HG03439 (cell line): ENCODE data around the gene RFESD.
A peak's percentile ranks its signal among the peaks of the same experiment; 100 is the strongest.

Experiments
- ATAC-seq: cut with Tn5 transposase; IDR thresholded peaks from one replicate; pipeline ENCODE4 v1.9.1; 2021; ENCODE audit warnings: mild to moderate bottlenecking, moderate library complexity; ENCODE audit not compliant: unreplicated experiment

RFESD gene

DNA sequence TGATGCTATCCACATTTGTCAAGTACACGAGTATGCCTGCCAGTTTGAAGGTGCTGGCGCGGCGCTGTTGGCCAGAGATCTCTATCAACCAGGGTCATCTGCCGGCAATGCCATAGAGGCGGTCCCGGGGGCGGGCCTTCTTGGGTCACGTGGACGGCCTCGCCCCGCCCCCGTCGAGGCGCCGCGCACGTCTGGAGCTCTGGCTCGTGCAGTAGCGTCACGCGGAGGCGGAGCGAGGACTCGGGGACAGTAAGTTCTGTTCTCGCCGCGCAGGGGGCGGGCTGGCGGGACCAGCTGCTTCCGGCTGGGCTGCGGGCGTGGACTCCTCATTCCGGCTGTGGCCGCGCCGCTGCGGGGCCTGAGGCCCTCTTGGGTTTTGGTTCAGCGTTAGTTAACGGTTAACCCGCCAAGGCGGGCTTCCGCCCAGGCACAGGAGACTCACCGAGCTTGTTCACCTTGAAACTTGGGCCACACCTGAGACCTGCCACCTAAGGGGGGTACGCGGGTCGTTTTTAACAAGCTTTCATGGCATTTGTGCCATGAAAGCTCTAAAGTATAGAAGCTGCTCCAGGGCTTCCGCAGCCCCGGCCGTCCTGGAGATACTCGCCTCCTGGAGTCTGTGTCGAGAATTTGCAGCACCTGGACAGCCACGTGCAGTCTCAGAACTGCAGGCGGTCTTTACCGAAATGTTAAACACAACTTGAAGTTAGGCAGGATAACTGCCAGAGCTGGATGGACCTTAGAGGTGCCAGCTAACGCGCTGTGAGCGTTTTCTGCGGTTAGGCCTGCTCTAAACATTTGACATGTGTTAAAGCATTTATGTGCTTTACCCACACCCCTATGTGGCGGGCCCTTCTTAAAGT lies at the start of gene RFESD:
Gene RFESD (plus strand): TSS at position 209 of the 863 bp plus-strand sequence. CDS start 5,495 bp downstream, outside the sequence.
- ATAC-seq: peak; percentile 96

DNA sequence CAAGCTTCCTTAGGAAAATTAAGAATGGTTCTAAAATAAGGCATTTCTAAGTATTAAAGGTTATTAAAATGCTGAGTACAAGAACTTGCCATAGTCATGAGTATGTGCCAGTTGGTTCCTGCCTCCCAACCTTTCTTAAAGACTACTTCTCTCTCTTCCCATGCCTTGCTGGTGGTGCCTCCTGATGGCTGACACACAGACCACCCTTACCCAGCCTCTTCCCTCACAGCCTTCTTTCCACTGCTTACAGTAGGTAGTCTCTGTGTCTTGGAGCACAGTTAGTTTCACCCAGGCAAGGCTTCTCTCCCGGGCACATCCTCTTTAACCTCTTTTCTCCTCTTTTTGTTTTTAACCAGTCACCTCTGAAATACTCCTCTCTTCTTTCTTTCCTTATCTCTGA lies 47.3 kb upstream of the RFESD start:
- ATAC-seq: no peak

DNA sequence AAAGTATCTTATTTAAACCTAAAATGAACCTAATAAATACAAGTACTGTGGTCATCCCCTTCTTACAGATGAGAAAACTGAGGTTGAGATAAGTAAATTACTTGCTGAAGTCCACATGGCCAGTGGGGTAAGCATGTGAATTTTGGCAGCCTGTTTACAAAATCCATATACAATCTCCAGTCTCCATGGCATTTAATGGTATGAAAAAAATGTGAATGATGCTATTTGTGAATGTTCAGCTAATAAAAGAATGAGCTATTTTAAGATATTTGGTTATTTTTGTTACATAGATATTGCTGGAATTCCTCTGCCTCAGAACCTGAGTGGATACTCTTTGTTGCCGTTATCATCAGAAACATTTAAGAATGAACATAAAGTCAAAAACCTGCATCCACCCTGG lies 46.0 kb upstream of the RFESD start:
- no peak for ATAC-seq

DNA sequence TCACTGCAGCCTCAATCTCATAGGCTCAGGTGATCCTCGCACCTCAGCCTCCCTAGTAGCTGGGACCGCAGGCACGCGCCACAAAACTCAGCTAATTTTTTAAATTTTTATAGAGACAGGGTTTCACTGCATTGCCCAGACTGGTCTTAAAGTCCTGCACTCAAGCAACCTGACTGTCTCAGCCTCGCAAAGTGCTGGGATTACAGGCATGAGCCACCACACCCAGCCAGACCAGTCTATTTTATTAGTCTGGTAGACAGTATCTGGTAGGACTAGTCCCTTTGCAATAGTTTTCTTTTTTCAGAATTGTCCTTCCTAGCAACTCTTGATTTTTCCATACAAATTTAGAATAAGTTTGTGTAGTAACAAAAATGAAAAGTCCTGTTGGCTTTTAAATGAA lies 40.8 kb upstream of the RFESD start:
- ATAC-seq: no peak

DNA sequence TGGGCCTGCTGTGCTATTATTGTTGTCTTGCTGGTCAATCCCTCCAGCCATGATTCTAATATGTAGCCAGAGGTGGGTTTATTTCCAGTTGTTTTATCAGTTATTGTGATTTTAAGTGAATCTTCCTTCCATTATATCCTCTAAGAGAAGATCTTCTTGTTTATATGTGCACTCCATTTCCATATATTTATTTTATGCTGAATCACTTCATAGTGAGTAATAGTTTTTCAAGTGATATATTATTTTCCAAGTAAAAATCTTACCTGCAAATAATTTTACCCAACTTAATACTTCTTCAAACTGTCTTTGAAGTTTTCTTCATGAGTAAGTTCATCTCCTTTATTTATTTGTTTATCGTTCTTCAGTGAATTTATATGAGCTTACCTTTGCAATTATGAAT lies 40.2 kb upstream of the RFESD start:
- ATAC-seq: no peak

DNA sequence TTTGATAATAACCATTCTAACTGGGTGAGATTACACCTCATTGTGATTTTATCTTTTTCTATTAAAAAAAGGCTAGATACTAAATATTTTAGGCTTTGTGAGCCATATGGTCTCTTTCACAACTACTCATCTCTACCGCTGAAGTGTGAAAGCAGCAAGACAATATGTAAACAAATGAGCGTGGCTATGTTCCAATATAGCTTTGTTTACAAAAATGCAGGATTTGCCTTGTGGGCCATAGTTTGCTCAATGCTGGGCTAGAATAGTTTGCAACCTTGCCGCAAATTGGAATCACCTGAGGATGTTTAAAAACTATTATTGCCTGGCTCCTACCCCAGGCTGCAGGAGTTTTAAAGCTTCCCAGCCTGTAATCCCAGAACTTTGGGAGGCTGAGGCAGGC lies 36.9 kb upstream of the RFESD start:
- ATAC-seq: no peak

DNA sequence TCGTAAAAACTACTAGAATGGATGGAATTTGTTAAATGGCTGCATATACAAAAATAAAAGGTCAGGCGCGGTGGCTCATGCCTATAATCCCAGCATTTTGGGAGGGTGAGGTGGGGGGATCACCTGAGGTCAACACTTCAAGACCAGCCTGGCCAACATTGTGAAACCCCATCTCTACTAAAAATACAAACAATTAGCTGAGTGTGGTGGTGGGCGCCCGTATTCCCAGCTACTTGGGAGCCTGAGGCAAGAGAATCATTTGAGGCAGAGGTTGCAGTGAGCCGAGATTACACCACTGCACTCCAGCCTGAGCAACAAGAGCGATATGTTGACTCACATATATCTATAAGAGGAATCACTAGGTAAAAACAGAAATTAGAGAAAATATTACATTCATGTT lies 36.0 kb upstream of the RFESD start:
- ATAC-seq: no peak

DNA sequence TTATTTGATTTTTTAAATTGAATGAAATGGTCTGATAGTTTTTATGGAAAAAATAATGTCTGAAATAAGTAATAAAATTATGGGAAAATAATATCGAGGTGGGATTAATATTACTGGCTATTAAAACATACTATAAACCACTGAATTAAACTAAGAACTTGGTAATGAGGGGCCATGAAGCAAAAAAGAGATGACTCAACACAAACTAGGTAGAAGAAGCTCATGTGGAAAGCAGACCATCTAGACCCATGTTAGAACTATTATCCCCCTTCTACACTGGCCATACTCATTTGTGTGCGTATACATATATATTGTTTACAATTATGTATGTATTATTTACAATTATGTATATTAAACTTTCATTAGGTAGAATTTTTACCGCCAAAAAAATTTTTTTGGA lies 35.2 kb upstream of the RFESD start:
- no peak for ATAC-seq

DNA sequence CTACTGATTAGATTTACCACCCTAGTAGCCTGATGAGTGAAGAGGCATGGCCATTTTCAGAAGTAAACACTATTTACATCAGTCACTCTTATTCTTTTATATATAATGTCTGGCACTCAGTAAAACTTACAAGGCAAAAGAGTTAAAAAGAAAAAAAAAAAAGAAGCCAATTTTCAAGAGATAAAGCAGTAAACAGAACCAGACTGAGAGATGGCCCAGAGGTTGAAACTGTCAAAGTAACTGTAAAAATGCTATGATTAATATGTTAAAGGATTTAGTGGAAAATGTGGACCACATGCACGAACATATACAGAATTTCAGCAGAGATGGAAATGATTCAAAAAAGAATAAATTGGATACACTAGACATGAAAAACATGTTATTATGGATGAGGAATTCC lies 33.1 kb upstream of the RFESD start:
- no peak for ATAC-seq

DNA sequence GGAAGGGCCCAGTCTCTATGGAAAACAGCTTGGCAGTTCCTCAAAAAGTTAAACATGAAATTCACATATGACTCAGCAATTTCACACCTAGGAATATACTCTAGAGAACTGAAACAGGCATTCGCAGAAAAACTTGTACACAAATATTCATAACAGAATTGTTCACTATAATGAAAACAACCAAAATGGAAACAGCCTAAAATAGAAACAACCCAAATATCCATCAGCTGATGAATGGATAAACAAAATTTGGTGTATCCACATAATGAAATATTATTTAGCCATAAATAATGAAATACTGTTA lies 31.5 kb upstream of the RFESD start:
- ATAC-seq: peak; percentile 59

DNA sequence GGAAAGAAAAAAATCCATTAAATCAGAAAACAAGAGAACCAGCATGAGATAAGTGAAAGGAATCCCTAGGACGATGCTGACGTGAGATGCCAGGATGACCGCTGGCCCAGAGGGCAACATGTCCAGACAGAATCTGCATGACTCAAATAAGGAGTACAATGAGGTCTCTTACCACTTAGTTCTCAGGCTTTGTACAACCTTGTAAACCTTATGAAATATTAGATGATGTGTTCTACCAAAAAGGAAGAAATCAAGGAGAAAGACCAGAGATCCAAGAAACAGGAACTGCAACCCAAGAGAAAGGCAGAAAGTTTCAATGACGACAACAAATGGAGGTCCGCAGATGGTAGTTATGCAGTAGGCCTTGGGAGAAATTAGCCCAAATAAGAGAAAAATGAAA lies 29.5 kb upstream of the RFESD start:
- no peak for ATAC-seq

DNA sequence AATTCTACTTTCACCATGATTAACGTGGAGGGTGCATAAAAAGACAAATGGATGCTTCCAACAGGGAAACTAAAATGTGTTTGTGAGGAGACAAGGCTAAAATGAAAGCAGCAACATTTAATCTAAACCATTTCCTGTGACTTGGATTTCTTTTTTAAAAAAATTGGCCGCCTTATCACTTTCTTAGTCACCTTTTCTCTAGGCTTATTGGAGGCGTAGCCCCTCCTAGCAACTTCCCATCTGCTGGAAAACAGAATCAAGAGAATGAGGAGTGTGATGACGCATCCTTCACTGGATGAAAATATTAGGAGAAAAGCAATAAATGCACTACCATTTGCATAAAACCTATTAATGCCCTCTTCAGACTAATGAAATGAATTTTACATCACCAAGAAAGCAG lies 27.5 kb upstream of the RFESD start:
- ATAC-seq: no peak

DNA sequence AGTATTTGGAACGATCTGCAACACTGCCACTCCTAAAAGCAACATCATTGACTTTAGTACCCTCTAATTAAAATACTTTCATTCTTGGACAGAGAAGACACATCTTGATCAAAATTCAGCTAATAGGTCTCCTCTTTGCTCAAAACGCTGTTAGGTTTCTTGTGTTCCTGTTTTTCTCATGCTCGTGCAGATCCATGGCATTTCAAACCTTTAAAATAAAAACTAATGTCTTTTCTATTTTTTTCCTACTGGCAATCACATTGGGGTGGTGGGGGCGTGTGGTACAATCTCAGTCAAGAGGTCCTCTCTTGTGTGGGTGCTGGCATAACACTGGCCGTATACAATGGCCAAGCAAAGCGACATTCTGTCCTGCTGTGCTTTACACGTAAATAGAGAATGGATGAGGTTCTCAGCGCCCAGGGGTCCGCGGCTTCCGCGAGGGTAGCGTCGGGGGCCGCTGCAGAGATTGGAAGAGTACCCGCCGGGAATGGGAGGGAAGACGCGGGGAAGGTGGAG lies 27.0 kb upstream of the RFESD start:
- ATAC-seq: no peak

DNA sequence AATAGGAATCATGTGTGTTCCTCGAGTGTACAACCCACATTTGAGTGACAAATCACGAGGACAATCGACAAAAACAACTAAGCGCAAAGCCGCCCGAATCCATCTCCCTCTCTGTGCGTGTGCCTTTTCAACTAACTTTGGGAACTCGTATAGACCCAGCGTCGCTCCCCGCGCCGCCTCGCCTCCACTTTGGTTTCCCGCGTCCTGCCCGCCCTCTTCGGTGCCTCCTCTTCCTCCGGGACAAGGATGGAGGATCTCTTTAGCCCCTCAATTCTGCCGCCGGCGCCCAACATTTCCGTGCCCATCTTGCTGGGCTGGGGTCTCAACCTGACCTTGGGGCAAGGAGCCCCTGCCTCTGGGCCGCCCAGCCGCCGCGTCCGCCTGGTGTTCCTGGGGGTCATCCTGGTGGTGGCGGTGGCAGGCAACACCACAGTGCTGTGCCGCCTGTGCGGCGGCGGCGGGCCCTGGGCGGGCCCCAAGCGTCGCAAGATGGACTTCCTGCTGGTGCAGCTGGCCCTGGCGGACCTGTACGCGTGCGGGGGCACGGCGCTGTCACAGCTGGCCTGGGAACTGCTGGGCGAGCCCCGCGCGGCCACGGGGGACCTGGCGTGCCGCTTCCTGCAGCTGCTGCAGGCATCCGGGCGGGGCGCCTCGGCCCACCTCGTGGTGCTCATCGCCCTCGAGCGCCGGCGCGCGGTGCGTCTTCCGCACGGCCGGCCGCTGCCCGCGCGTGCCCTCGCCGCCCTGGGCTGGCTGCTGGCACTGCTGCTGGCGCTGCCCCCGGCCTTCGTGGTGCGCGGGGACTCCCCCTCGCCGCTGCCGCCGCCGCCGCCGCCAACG lies 26.3 kb upstream of the RFESD start, which contains the start of gene GPR150:
Gene GPR150 (plus strand): TSS at position 58 of the 840 bp plus-strand sequence. CDS start 189 bp downstream, at position 247.
- ATAC-seq: peak; percentile 73

DNA sequence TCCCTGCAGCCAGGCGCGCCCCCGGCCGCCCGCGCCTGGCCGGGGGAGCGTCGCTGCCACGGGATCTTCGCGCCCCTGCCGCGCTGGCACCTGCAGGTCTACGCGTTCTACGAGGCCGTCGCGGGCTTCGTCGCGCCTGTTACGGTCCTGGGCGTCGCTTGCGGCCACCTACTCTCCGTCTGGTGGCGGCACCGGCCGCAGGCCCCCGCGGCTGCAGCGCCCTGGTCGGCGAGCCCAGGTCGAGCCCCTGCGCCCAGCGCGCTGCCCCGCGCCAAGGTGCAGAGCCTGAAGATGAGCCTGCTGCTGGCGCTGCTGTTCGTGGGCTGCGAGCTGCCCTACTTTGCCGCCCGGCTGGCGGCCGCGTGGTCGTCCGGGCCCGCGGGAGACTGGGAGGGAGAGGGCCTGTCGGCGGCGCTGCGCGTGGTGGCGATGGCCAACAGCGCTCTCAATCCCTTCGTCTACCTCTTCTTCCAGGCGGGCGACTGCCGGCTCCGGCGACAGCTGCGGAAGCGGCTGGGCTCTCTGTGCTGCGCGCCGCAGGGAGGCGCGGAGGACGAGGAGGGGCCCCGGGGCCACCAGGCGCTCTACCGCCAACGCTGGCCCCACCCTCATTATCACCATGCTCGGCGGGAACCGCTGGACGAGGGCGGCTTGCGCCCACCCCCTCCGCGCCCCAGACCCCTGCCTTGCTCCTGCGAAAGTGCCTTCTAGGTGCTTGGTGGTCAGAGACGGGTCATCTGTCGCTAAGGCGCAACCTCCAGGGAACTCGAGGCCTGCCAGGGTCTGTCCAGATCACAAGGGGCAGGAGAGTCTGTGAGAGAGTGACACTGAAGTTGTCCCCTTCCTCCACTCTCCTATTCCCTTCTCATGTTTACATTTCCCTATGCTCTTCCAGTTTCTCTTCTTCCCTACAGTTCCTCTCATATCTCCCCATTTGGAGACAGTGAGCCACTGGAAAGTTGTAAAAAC lies 25.4 kb upstream of the RFESD start:
- peak; percentile 42 for ATAC-seq

DNA sequence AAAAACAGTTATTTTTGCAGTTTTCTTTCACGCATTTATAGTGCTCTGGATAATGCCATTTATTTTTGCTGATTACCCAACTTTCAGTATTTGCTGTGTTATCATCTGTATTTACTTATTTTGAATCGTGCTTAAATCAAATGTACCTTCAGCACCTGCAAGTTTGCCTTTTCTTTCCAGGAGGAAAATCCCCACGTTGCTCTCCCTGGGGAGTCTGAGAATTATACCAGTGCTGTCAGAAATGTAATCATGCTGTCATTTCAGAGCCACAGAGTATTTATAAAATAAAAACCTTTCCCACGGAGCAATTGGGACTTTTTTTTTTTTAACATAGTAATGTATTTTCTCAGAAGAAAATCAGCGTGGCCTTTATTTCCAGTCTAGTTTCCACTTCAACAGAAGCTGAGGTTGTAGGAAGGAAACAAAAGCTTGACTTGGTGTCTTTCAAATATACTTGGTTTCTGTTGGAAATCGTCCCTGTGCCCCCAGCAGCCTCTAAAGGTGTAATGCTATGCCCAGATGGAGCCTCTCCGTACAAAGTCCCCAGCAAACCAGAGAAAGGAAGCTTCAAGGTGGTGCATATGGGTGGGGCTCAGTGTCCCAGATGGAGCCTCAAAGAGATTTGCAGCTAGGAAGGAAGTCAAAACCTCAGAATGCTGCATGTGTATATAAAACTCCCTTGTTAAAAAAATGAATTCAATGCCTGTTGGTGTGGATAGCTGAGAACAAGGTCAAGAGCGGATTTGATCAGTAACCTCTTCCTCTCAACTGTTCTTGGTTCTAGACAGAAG lies 24.5 kb upstream of the RFESD start:
- no peak for ATAC-seq

DNA sequence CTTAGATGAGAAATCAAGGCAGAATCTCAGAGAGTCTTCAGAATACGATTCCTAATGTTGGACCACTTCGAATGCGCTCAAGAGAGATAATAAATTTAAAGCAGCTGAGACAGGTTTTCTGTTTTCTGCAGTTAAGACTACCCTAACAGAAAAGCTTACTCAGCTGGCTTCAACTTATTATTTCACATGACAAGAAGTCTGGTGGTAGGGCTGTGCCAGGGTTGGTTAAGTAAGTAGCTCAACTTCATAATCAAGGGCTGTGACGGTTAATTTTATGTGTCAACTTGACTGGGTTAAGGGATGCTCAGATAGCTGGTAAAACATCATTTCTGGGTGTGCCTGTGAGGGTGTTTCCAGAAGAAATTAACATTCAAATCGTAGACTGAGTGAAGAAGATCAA lies 22.9 kb upstream of the RFESD start:
- ATAC-seq: no peak

DNA sequence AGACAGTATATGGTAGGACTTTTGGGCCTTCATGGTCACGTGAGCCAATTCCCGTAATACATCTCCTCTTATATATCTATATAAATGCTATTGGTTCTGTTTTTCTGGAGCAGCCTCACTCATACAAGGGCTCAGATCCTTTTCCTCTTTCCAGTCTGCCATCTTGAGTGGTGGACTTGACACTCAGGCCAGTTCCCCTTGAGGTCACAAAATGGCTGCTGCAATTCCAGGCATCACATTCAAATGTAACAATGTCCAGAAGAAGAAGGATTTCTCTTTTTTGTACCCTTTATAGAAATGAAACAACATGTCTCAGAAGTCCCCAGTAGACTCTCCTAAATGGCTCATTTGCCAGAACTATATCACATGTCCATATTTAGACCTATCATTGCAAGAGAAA lies 22.2 kb upstream of the RFESD start:
- no peak for ATAC-seq

DNA sequence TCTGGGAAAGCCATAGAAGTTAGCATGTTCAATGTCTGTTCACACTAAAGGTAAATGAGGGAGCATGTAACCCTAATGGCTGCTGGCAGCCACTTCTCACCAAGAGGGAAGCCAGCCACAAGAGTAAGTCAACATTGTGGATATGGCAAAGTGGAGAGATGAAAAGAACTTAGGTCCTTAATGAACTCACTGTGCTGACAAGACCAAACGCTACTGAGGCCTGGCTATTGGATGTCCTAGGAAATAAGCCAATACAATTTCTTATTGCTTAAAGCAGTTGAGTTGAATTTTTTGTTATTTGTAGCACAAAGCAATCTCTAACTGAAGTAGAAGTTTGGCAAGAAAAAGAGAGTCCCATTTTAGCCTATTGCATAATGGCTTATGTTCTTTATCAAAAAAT lies 19.9 kb upstream of the RFESD start:
- ATAC-seq: no peak
